K562 (cell line): ENCODE data around the gene SMG5. TPM values are rescaled to one million over a fixed set of nuclear protein-coding genes. Genes with fewer than 3 reads are reported as not detected.
A peak's percentile ranks its signal among the peaks of the same experiment; 100 is the strongest.

Experiments used
- CCNT2 ChIP-seq: IDR thresholded peaks from 2 replicates; pipeline ENCODE4 v1.6.1; 2011; ENCODE audit warnings: borderline replicate concordance, low read depth, mild to moderate bottlenecking, moderate library complexity, mixed read lengths, low read length; ENCODE audit not compliant: insufficient read length; ENCODE audit errors: extremely low read depth
- MTA1 ChIP-seq: fragments of 450-650 bp; IDR thresholded peaks from 2 replicates; pipeline ENCODE4 v1.6.1; 2017; ENCODE audit warnings: borderline replicate concordance
- NKRF ChIP-seq: fragments of 450-650 bp; IDR thresholded peaks from 2 replicates; pipeline ENCODE4 v1.6.1; 2016; ENCODE audit warnings: borderline replicate concordance
- POLR2AphosphoS2 ChIP-seq: IDR thresholded peaks from 2 replicates; pipeline ENCODE4 v1.6.1; 2012; ENCODE audit warnings: low read length, improper control_type of control experiment
- RUNX1 ChIP-seq: sonication (generic); IDR thresholded peaks from 2 replicates; pipeline ENCODE4 v1.6.1; 2016; ENCODE audit warnings: antibody characterized with exemption, low read depth
- SIN3A ChIP-seq, 2 experiments: fragments of 150-350 bp in 1 of 2; IDR thresholded peaks; 2 replicates each; pipeline ENCODE4 v1.6.1; 2011 to 2016; ENCODE audit warnings: borderline replicate concordance in 2 of 2, low read depth in 2 of 2, low read length in 2 of 2, mild to moderate bottlenecking in 2 of 2, moderate library complexity in 2 of 2; ENCODE audit not compliant: control insufficient read depth in 1 of 2
- THAP12 ChIP-seq: fragments of 250-450 bp; sonication (Bioruptor Pico); IDR thresholded peaks from 2 replicates; pipeline ENCODE4 v1.9.0; 2021; ENCODE audit warnings: mild to moderate bottlenecking, inconsistent platforms
- TRIM28 ChIP-seq: fragments of 450-650 bp; IDR thresholded peaks from 2 replicates; pipeline ENCODE4 v1.6.1; 2017
- ZKSCAN8 ChIP-seq: fragments of 200-800 bp; sonication (Bioruptor generic); IDR thresholded peaks from 2 replicates; pipeline ENCODE4 v1.6.1; 2016; ENCODE audit warnings: missing genetic modification characterization, missing compliant biosample characterization
- ZNF592 ChIP-seq: fragments of 450-650 bp; IDR thresholded peaks from 2 replicates; pipeline ENCODE4 v1.6.1; 2017; ENCODE audit warnings: antibody characterized with exemption, mild to moderate bottlenecking
- polyA plus RNA-seq, 8 experiments: library from polyadenylated mRNA; depleted of rRNA in 4 of 8; stranded (reverse) in 5 of 8; unstranded in 3 of 8; fragments of >200 nt; fragmentation: Nextera tagmentation in 2 of 8; fragmentation: Illumina TruSeq in 1 of 8; extraction: Ambion mirVana in 2 of 8; extraction: Trizol in 1 of 8; gene quantifications; 2 replicates each; pipeline versions ENCODE4 v1.2.1 to v1.2.3, GENCODE V29; 2011 to 2014; ENCODE audit warnings: inconsistent platforms in 1 of 8, missing spikeins in 1 of 8
- total RNA-seq, 7 experiments: library from RNA; depleted of rRNA in 6 of 7; stranded (reverse); fragments of >200 nt in 6 of 7; fragmentation: Illumina TruSeq in 2 of 7; extraction: Trizol in 2 of 7; gene quantifications; 2 replicates each; pipeline versions ENCODE4 v1.2.1 to v1.2.3, GENCODE V29; 2011 to 2021; ENCODE audit warnings: low replicate concordance in 1 of 7

Gene SMG5
- total and polyA plus RNA-seq, 9 of the 15 experiments (the other 6 are each of a cell fraction or from before 2014, with no cell fraction given) = 1.4 to 85.9 (median 53.0) TPM

- no peak for TF ChIP-seq ZKSCAN8 (CRISPR knock-in tag)
- TF ChIP-seq TRIM28 = 0 out of 2 replicates have a peak, but pooled peaks have one; percentile 56
- peak; percentile 23; the same call in 1 of the 2 replicates for TF ChIP-seq MTA1
- peak in 1 of 2 experiments; percentile 16; a peak in 1 of 4 replicates for TF ChIP-seq SIN3A (IDR thresholded peaks at IDR 0.05; ENCODE audit: borderline replicate concordance in 2 of 2, control insufficient read depth in 1 of 2, low read depth in 2 of 2, low read length in 2 of 2)
- TF ChIP-seq NKRF = 0 out of 2 replicates have a peak, but pooled peaks have one; percentile 18
- peak; percentile 70; the same call in 1 of the 2 replicates for TF ChIP-seq THAP12
- 0 out of 2 replicates have a peak, but pooled peaks have one; percentile 39 for TF ChIP-seq RUNX1
- peak; percentile 69 for TF ChIP-seq CCNT2
- peak; percentile 78 for TF ChIP-seq ZNF592
- TF ChIP-seq POLR2AphosphoS2 = peak; percentile 94
Measured at GRCh38 chr1:156212833-156213643, 69.6 kb downstream of the SMG5 start, which contains the start of gene PMF1 (continued).
